Measurements from ENCODE around the gene PRSS38. TPM values are rescaled to one million over a fixed set of nuclear protein-coding genes. Genes with fewer than 3 reads are reported as not detected.

Gene PRSS38
- total RNA-seq, 1 experiment from 2014 or later, result not detected

GRCh38 chr1:227766653-227767277 lies 48.7 kb upstream of the PRSS38 start:
- CTCF ChIA-PET, result no interaction called here
- POLR2A ChIA-PET, result no interaction called here
- DNase-seq (ENCODE audit: low read depth, low spot score), result no peak
- Histone ChIP-seq H3K4me1 (ENCODE audit: control insufficient read depth, insufficient read depth, low read length) (peaks cover 63% of the 10 kb centered on the region), H3K4me3 (ENCODE audit: low read depth in 2 of 2, low read length in 2 of 2) (no peak overlapping the region), H3K36me3 (ENCODE audit: control insufficient read depth, insufficient read depth, low read length) (peaks cover 2% of the 10 kb centered on the region; the same call in 1 of the 2 replicates), H3K9me3 (ENCODE audit: control insufficient read depth, insufficient read depth, low read depth, low read length) (no peaks in the 10 kb centered on the region), H3K27ac (ENCODE audit: low read length) (peak overlapping the region; percentile 79), H3K27me3 (ENCODE audit: control insufficient read depth, insufficient read depth, low read length) (no peaks in the 10 kb centered on the region)
- no TSS peak for BruUV-seq (replicated peaks)
- in situ Hi-C loops (cut with HindIII; ENCODE audit: low pct_unique_long_range_greater_than_20kb, low sequenced_read_pairs) (no loop called here), intact Hi-C loops (cut with micrococcal nuclease; ENCODE audit: unreplicated experiment) (no loop called here)
- TF ChIP-seq, protein P1, sequence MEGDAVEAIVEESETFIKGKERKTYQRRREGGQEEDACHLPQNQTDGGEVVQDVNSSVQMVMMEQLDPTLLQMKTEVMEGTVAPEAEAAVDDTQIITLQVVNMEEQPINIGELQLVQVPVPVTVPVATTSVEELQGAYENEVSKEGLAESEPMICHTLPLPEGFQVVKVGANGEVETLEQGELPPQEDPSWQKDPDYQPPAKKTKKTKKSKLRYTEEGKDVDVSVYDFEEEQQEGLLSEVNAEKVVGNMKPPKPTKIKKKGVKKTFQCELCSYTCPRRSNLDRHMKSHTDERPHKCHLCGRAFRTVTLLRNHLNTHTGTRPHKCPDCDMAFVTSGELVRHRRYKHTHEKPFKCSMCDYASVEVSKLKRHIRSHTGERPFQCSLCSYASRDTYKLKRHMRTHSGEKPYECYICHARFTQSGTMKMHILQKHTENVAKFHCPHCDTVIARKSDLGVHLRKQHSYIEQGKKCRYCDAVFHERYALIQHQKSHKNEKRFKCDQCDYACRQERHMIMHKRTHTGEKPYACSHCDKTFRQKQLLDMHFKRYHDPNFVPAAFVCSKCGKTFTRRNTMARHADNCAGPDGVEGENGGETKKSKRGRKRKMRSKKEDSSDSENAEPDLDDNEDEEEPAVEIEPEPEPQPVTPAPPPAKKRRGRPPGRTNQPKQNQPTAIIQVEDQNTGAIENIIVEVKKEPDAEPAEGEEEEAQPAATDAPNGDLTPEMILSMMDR (IDR thresholded peaks at IDR 0.05), result no peak
- no peak for TF ChIP-seq SIN3A (IDR thresholded peaks at IDR 0.05; ENCODE audit: borderline replicate concordance, insufficient read depth, low read depth, low read length)
- no peak for TF ChIP-seq POLR2AphosphoS5 (IDR thresholded peaks at IDR 0.05; ENCODE audit: low read depth, low read length)
- no peak for ATAC-seq

- intact Hi-C loops (cut with micrococcal nuclease; ENCODE audit: unreplicated experiment) (no loop called here), in situ Hi-C loops (cut with HindIII; ENCODE audit: low pct_unique_long_range_greater_than_20kb, low sequenced_read_pairs) (no loop called here)
- peaks cover 2% of the 10 kb centered on the region; the same call in 1 of the 2 replicates for H3K36me3 ChIP-seq (ENCODE audit: control insufficient read depth, insufficient read depth, low read length)
- BruUV-seq (replicated peaks), result no TSS peak
- DNase-seq (ENCODE audit: low read depth, low spot score), result no peak
- no peaks in the 10 kb centered on the region for H3K9me3 ChIP-seq (ENCODE audit: control insufficient read depth, insufficient read depth, low read depth, low read length)
- H3K27ac ChIP-seq (ENCODE audit: low read length), result peak overlapping the region; percentile 79
- POLR2A ChIA-PET, result no interaction called here
- CTCF ChIA-PET, result no interaction called here
- H3K4me3 ChIP-seq (ENCODE audit: low read depth in 2 of 2, low read length in 2 of 2), result no peak overlapping the region
- ATAC-seq, result no peak
- H3K4me1 ChIP-seq (ENCODE audit: control insufficient read depth, insufficient read depth, low read length), result peaks cover 55% of the 10 kb centered on the region
- no peaks in the 10 kb centered on the region for H3K27me3 ChIP-seq (ENCODE audit: control insufficient read depth, insufficient read depth, low read length)
- TF ChIP-seq TCF7L2 (IDR thresholded peaks at IDR 0.05; ENCODE audit: low read depth, low read length) (no peak), SIN3A (IDR thresholded peaks at IDR 0.05; ENCODE audit: borderline replicate concordance, insufficient read depth, low read depth, low read length) (no peak), POLR2AphosphoS5 (IDR thresholded peaks at IDR 0.05; ENCODE audit: low read depth, low read length) (no peak)
- TF ChIP-seq, protein P1 (IDR thresholded peaks at IDR 0.05), result no peak
- TF ChIP-seq, protein P2, sequence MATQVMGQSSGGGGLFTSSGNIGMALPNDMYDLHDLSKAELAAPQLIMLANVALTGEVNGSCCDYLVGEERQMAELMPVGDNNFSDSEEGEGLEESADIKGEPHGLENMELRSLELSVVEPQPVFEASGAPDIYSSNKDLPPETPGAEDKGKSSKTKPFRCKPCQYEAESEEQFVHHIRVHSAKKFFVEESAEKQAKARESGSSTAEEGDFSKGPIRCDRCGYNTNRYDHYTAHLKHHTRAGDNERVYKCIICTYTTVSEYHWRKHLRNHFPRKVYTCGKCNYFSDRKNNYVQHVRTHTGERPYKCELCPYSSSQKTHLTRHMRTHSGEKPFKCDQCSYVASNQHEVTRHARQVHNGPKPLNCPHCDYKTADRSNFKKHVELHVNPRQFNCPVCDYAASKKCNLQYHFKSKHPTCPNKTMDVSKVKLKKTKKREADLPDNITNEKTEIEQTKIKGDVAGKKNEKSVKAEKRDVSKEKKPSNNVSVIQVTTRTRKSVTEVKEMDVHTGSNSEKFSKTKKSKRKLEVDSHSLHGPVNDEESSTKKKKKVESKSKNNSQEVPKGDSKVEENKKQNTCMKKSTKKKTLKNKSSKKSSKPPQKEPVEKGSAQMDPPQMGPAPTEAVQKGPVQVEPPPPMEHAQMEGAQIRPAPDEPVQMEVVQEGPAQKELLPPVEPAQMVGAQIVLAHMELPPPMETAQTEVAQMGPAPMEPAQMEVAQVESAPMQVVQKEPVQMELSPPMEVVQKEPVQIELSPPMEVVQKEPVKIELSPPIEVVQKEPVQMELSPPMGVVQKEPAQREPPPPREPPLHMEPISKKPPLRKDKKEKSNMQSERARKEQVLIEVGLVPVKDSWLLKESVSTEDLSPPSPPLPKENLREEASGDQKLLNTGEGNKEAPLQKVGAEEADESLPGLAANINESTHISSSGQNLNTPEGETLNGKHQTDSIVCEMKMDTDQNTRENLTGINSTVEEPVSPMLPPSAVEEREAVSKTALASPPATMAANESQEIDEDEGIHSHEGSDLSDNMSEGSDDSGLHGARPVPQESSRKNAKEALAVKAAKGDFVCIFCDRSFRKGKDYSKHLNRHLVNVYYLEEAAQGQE (IDR thresholded peaks at IDR 0.05; ENCODE audit: insufficient read depth in 1 of 2, low read depth in 2 of 2, low read length in 1 of 2), result no peak
Observed at GRCh38 chr1:227767401-227768124, 47.9 kb upstream of the PRSS38 start.
